Fibroblast of villous mesenchyme (primary cell): ENCODE results near the gene IL11RA. TPM values are rescaled to one million over a fixed set of nuclear protein-coding genes. Genes with fewer than 3 reads are reported as not detected.

Experiments used
- DNase-seq: peaks from one replicate; pipeline ENCODE4 v3.0.0-alpha.2; 2010; ENCODE audit warnings: low read depth
- H3K4me3 ChIP-seq: 2 replicates; pipeline ENCODE4 v1.5.1; 2011; ENCODE audit warnings: low read depth, mild to moderate bottlenecking, low read length
- total RNA-seq: library from RNA; depleted of rRNA; stranded (reverse); fragments of >200 nt; gene quantifications from 2 replicates; pipeline ENCODE4 v1.2.3, GENCODE V29; 2012
- TF ChIP-seq, protein P1 (sequence below): IDR thresholded peaks from 2 replicates; pipeline ENCODE4 v1.5.1; 2012; ENCODE audit warnings: low read depth, mild to moderate bottlenecking, low read length; ENCODE audit not compliant: insufficient read depth

The IL11RA gene
- total RNA-seq, 1 donor, result 8.2 TPM

DNA sequence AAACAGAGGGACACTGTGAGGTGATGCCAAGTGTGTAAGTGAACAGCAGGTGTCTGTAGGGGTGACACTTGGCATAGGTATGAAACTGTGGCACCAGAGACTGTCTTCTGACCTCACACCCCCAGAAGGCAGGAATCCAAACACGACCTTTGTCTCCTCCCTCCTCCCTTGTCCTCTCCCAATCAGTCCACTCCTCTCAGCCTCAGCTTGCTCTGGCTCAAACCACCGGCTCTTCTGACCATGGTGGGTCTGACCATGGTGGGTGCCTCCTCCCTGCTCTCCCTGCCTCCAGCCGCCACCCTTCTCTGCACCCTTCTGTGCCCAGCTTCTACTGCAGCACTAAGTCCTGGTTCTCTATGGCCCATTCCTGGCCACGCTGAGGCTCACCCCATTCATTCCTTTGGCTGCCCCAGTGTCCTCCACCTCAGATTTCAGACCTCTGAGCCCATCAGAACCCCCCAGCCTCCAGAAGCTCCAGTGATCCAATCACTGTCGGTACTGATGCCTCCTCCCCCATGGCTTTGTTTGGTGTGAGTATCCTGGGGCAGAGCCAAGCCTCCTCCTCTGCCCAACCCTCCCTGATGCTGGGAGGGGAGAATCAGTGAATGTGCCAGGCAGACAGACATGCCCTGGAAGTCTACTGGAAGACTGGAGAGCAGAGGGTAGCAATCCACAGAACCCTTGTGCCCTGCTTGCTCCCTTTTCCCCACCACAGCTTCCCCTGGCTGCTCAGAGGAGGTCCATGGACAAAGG is 21.4 kb upstream of the IL11RA start:
- DNase-seq, result no peak
- H3K4me3 ChIP-seq, result no peak overlapping the region
- TF ChIP-seq, protein P1, sequence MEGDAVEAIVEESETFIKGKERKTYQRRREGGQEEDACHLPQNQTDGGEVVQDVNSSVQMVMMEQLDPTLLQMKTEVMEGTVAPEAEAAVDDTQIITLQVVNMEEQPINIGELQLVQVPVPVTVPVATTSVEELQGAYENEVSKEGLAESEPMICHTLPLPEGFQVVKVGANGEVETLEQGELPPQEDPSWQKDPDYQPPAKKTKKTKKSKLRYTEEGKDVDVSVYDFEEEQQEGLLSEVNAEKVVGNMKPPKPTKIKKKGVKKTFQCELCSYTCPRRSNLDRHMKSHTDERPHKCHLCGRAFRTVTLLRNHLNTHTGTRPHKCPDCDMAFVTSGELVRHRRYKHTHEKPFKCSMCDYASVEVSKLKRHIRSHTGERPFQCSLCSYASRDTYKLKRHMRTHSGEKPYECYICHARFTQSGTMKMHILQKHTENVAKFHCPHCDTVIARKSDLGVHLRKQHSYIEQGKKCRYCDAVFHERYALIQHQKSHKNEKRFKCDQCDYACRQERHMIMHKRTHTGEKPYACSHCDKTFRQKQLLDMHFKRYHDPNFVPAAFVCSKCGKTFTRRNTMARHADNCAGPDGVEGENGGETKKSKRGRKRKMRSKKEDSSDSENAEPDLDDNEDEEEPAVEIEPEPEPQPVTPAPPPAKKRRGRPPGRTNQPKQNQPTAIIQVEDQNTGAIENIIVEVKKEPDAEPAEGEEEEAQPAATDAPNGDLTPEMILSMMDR, result no peak

DNA sequence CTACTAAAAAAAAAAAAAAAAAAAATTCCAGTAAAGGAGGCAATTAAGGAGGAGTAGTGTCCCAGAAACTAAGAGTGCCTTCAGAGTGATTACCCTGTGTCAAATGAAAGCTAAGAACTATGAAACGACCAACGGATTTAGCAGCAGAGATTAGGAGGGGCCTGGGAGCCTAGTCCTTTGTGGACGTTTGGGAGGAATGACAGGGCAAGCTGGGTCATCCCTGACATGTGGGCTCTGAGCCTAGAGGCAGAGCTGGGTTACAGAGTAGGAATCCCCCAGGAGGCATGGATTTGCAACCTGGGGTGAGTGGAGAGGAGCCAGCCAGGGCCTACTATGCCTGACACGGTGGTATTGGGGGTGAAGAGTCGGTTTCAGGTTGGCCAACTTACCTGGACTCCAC is 18.8 kb upstream of the IL11RA start:
- H3K4me3 ChIP-seq, result no peak overlapping the region
- TF ChIP-seq, protein P1, result no peak
- no peak for DNase-seq

DNA sequence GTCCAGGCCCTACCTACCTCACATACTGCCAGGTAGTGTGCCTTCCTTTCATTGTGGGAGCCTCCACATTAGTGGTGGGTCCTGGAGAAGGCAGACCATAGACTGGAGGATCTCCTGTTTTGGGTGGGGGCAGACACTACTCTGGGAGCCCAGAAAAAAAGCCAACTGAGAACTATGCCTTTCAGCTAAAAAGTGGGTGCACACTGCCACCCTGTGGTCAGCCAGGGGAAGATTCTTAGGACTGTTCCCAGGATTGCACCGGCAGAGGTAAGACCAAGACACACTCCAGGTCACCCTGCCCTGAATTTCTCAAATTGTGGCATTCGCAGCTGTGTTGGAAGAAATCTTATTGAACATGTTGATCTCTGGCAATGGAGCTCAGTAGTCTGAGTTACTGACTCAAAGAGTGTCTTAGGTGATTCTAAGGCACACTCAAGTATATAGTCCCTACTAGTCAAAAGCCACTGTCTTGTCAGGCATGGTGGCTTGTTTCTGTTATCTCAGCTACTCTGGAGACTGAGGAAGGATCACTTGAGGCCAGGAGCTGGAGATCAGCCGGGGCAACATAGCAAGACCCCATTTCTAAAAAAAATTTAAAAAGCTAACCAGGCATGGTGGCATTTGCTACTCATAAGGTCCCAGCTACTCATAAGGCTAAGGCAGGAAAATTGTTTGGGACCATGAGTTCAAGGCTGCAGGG is 18.0 kb upstream of the IL11RA start:
- TF ChIP-seq, protein P1, result peak; percentile 88

DNA sequence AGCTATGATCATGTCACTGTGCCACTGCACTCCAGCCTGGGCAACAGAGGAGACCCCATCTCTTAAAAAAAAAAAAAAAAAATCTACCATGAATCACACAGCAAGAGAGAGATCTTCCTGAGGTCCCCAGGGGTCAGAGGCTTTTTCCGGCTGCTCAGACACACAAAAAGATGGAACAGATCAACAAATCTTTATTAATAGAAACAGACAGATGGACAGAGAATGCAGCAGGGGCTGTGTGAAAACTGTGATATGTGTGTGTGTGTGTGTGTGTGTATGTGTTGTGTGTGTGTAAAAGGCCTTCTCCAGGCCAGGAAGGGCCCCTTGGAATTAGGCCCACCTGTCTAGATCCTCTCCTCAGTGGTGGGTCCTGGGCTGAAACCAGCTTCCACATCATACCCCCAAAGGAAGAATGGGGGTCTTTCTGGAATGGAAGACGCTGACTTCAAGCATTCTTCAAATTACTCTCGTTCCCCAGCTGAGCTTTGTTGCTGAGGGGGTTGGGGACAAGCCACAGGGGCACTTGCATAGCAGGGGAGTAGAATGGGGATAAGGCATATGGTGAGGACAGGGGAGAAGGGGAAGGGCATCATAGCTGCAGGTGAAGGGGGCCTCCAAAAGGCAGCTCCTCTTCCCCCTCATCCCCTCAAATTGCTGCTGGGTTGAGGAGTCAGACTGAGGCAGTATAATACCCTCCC is 17.3 kb upstream of the IL11RA start:
- DNase-seq, result no peak
- H3K4me3 ChIP-seq, result no peak overlapping the region
- TF ChIP-seq, protein P1, result no peak

More for the DNA sequence above, 18.0 kb upstream of the IL11RA start:
- H3K4me3 ChIP-seq, result no peak overlapping the region
- DNase-seq, result peak; percentile 64

DNA sequence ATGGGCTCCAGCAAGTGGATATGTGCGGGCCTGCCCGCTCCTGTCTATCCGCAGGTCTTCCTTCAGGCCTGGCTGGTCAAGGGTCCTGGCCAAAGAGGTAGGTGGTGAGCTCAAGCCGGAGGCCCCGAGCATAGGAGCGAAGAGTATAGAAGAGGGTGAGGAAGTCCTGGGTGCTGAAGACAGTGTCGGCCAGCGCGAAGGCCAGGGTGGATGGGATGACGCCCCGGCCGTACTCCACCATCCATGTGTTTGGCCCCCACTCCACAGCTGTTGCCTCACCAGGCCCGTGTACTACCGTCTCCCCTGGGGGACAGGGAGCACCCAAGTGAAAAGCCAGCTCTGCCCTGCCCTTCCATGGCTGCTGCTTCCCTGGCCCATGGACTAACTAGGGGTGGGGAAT is 16.4 kb upstream of the IL11RA start:
- no peak overlapping the region for H3K4me3 ChIP-seq
- TF ChIP-seq, protein P1, result no peak
- no peak for DNase-seq

DNA sequence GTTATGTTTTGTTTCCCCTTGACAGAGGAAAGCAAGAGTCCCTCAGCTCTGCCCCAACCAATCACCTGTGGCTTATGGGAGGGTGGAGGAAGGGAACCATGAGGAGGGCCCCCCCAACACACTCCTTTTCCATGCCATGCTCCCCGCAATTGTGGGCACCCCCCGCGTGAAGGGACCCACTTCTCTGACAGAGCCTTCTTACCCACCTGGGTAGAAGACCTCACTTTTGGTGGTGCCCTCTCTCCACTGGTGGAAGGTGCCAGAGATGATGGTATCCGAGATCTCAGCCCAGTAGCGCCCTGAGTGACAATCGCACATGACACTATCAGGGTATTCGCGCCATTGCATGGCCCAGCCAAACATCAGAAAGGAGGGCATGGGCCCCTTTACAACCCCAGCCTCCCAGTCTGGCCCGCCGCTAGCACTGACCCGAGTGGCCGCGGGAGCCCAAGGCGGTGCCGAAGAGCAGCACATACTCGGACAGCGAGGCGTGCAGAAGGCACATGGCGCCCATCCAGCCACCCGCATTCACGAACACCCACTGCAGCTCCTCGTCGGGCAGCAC is 15.1 kb upstream of the IL11RA start:
- H3K4me3 ChIP-seq, result peak overlapping the region; percentile 71
- TF ChIP-seq, protein P1, result no peak
- DNase-seq, result no peak
